ENCODE data around the gene LY6G6C. TPM values are rescaled to one million over a fixed set of nuclear protein-coding genes. Genes with fewer than 3 reads are reported as not detected.

The LY6G6C gene
- total RNA-seq, 1 donor from 2014 or later: 0.28 TPM

DNA sequence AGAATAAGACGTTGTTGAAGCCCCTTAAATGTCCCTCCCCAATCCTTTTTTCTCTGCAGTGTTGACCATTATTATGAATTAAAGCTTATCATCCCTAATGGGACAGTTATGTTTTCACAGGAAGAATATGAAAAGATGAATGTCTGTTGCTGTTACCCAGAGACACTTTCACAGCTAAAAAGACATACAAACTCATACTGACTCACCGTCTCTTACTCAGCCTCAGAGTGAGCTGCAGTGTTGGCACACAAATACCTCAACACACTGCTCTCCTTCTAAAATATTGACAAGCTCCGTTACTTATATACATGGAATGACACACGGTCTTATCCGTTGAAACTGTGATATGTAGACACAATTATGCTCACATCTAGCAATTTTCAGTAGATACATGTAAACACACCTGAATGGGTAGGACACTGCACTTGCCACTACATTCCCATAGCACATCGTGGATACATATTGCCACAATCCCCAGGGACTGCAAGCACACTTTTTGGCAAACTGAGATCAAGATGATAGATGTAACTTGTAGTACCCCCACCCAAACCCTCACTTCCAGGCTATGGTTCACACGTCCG lies 31.3 kb upstream of the LY6G6C start:
- no peaks in the 10 kb centered on the region for H3K4me1 Mint-ChIP-seq (ENCODE audit: unreplicated experiment)
- TF ChIP-seq CTCF (IDR thresholded peaks at IDR 0.05; ENCODE audit: unreplicated experiment): no peak
- no peak overlapping the region for H3K4me3 Mint-ChIP-seq (ENCODE audit: unreplicated experiment)
- no peaks in the 10 kb centered on the region for H3K9me3 Mint-ChIP-seq (ENCODE audit: unreplicated experiment)
- H3K36me3 Mint-ChIP-seq (ENCODE audit: low read depth, unreplicated experiment): no peaks in the 10 kb centered on the region
- DNase-seq (ENCODE audit: low spot score): no peak
- no peak overlapping the region for H3K27ac Mint-ChIP-seq (ENCODE audit: unreplicated experiment)
- no peaks in the 10 kb centered on the region for H3K27me3 Mint-ChIP-seq (ENCODE audit: unreplicated experiment)

DNA sequence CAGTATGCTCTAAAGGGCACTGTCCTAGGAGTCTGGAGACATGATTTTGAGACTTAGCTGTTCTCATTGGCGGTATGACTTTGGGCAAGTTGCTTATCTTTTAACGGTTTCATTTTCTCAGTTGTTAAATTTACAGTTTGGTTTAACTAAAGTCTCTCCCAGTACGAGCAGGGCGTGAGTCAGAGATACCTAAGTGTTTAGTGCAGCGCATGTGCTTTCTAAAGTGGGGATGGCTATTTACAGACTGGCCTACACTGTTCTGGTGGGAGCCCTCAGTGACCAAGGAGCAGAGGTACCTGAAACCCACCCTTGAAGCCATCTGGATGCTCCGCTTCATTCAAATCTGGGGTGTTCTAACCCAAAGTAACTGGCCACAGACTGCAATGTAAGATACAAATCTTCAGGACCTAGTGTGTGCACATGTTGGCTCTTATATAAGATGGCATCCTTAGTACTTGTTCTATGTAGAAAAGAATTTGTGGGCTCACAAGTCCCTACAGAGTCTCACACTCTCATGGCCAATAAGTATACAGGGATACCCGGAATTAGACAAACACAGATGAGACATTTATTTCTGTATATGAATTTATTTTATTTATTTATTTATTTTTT lies 29.0 kb upstream of the LY6G6C start:
- no peaks in the 10 kb centered on the region for H3K9me3 Mint-ChIP-seq (ENCODE audit: unreplicated experiment)
- H3K4me3 Mint-ChIP-seq (ENCODE audit: unreplicated experiment): no peak overlapping the region
- TF ChIP-seq CTCF (IDR thresholded peaks at IDR 0.05; ENCODE audit: unreplicated experiment): no peak
- H3K4me1 Mint-ChIP-seq (ENCODE audit: unreplicated experiment): no peaks in the 10 kb centered on the region
- no peak overlapping the region for H3K27ac Mint-ChIP-seq (ENCODE audit: unreplicated experiment)
- peaks cover 2% of the 10 kb centered on the region for H3K27me3 Mint-ChIP-seq (ENCODE audit: unreplicated experiment)
- H3K36me3 Mint-ChIP-seq (ENCODE audit: low read depth, unreplicated experiment): peaks cover under 1% of the 10 kb centered on the region
- DNase-seq (ENCODE audit: low spot score): no peak

DNA sequence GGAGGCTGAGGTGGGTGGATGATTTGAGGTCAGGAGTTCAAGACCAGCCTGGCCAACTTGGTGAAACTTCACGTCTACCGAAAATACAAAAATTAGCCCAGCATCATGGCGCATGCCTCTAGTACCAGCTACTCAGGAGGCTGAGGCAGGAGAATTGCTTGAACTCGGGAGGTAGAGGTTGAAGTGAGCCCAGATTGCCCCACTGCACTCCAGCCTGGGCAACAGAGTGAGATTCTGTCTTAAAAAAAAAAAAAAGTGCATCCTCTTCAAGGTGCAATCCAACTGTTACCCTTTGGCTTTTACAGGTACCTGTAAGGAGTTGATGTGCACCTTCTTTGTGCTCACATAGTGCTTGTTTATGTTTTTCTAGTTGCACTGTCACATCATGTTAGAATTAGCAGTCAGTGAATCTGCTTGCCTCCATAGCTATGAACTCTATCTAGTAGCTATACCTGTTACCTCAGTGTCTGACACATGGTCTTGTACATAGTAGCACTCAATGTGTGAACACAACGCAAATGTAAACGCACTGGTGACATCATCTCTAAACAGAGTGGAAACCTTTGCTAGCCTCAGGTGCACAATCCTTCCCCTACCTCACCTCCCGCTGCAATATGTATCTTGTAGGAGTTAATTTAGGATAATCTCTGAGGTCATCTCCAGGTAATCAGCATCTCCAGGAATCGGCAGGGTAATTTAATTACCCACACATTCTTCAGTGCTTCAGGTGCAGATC lies 27.9 kb upstream of the LY6G6C start:
- DNase-seq (ENCODE audit: low spot score): no peak
- no peak for TF ChIP-seq CTCF (IDR thresholded peaks at IDR 0.05; ENCODE audit: unreplicated experiment)
- H3K9me3 Mint-ChIP-seq (ENCODE audit: unreplicated experiment): no peaks in the 10 kb centered on the region
- no peak overlapping the region for H3K4me3 Mint-ChIP-seq (ENCODE audit: unreplicated experiment)
- H3K4me1 Mint-ChIP-seq (ENCODE audit: unreplicated experiment): peaks cover 9% of the 10 kb centered on the region
- H3K27me3 Mint-ChIP-seq (ENCODE audit: unreplicated experiment): peaks cover 2% of the 10 kb centered on the region
- peaks cover 5% of the 10 kb centered on the region for H3K36me3 Mint-ChIP-seq (ENCODE audit: low read depth, unreplicated experiment)
- H3K27ac Mint-ChIP-seq (ENCODE audit: unreplicated experiment): no peak overlapping the region

DNA sequence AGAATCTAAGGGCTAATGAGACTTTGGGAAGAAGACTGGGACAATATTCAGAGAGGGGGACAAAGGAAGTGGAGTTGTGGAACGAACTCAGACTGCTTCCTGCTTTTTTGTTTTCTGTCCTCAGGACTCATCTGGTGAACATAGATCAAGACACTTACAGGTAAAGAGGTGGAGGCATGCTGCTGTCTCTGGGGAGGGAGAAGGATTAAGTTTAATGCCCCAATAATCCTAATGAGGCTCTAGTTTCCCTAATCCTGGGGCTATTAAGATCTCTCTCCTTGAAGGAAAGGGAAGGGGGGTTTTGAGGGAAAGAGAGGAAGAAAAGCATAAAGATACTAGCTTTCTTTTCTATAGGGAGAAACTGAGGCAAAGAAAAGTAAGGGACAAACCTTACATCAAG lies 22.9 kb upstream of the LY6G6C start:
- Mint-ChIP-seq H3K9me3 (ENCODE audit: unreplicated experiment) (no peaks in the 10 kb centered on the region), H3K4me3 (ENCODE audit: unreplicated experiment) (peak overlapping the region; percentile 6), H3K36me3 (ENCODE audit: low read depth, unreplicated experiment) (peaks cover 5% of the 10 kb centered on the region), H3K27me3 (ENCODE audit: unreplicated experiment) (peaks cover 2% of the 10 kb centered on the region), H3K4me1 (ENCODE audit: unreplicated experiment) (peaks cover 19% of the 10 kb centered on the region), H3K27ac (ENCODE audit: unreplicated experiment) (peak overlapping the region; percentile 87)
- TF ChIP-seq CTCF (IDR thresholded peaks at IDR 0.05; ENCODE audit: unreplicated experiment): no peak
- DNase-seq (ENCODE audit: low spot score): no peak

DNA sequence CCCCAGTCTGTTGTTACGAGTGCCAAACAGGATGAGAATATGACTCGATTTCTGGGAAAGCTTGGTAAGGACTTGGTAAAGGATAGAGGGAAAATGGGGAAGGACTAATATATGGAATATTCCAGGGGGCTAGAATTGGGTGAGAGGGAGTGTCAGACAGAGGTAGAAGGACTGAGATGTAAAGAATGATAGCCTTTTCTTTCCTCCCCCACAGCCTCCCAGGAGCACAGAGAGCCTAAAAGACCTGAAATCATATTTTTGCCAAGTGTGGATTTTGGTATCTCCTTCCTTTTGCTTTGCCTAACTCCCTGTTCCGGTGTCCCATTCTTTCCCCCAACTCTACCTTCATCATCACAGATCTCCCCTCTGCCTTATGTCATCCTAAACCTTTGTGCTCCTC lies 21.3 kb upstream of the LY6G6C start:
- peaks cover 34% of the 10 kb centered on the region for H3K4me1 Mint-ChIP-seq (ENCODE audit: unreplicated experiment)
- peaks cover 5% of the 10 kb centered on the region for H3K27me3 Mint-ChIP-seq (ENCODE audit: unreplicated experiment)
- H3K4me3 Mint-ChIP-seq (ENCODE audit: unreplicated experiment): no peak overlapping the region
- no peak overlapping the region for H3K27ac Mint-ChIP-seq (ENCODE audit: unreplicated experiment)
- DNase-seq (ENCODE audit: low spot score): no peak
- no peak for TF ChIP-seq CTCF (IDR thresholded peaks at IDR 0.05; ENCODE audit: unreplicated experiment)
- H3K36me3 Mint-ChIP-seq (ENCODE audit: low read depth, unreplicated experiment): peaks cover 5% of the 10 kb centered on the region
- no peaks in the 10 kb centered on the region for H3K9me3 Mint-ChIP-seq (ENCODE audit: unreplicated experiment)
